Gastrocnemius medialis (tissue), 4 donors: ENCODE measurements around the gene HLX. TPM values are rescaled to one million over a fixed set of nuclear protein-coding genes. Genes with fewer than 3 reads are reported as not detected.

Experiments
- ATAC-seq, 2 donors: fragments of 150-250 bp; one replicate each; pipeline ENCODE4 v1.9.1; 2016
- DNase-seq, 2 donors: peaks; one replicate each; pipeline ENCODE4 v3.0.0-alpha.2; 2019
- H3K27ac ChIP-seq, 4 donors: fragments of 200-600 bp; sonication (generic); 1 replicate in 1 of 4; 2 replicates in 3 of 4; pipeline ENCODE4 v1.5.1; 2016 to 2018; ENCODE audit warnings: mild to moderate bottlenecking in 2 of 4, moderate library complexity in 1 of 4
- H3K27me3 ChIP-seq, 3 donors: fragments of 200-600 bp; sonication (generic) in 2 of 3; 1 replicate in 1 of 3; 2 replicates in 2 of 3; pipeline versions ENCODE4 v1.5.1 to v1.6.0; 2016 to 2019; ENCODE audit warnings: mild to moderate bottlenecking in 1 of 3, moderate library complexity in 1 of 3
- H3K36me3 ChIP-seq, 2 donors: fragments of 200-600 bp; sonication (generic) in 1 of 2; one replicate each; pipeline ENCODE4 v1.5.1; 2017 to 2018
- H3K4me1 ChIP-seq, 2 donors: fragments of 200-600 bp; sonication (generic) in 1 of 2; one replicate each; pipeline ENCODE4 v1.5.1; 2016 to 2017; ENCODE audit warnings: mild to moderate bottlenecking in 2 of 2
- H3K4me3 ChIP-seq, 4 donors: fragments of 200-600 bp; sonication (generic) in 3 of 4; 1 replicate in 1 of 4; 2 replicates in 3 of 4; pipeline ENCODE4 v1.5.1; 2016 to 2019; ENCODE audit warnings: mild to moderate bottlenecking in 2 of 4
- H3K9me3 ChIP-seq, 3 donors: fragments of 200-600 bp; sonication (generic) in 2 of 3; 1 replicate in 1 of 3; 2 replicates in 2 of 3; pipeline ENCODE4 v1.5.1; 2016 to 2019
- CTCF ChIP-seq, 5 experiments: fragments of 450-650 bp in 3 of 5; fragments of 200-600 bp in 2 of 5; sonication (generic) in 2 of 5; IDR thresholded peaks in 4 of 5; conservative IDR thresholded peaks in 1 of 5; 1 replicate in 4 of 5; 2 replicates in 1 of 5; pipeline ENCODE4 v1.5.1; 2016 to 2019; ENCODE audit warnings: antibody characterized with exemption in 5 of 5, mild to moderate bottlenecking in 3 of 5, moderate library complexity in 3 of 5
- POLR2A ChIP-seq, 2 donors: fragments of 450-650 bp; IDR thresholded peaks; one replicate each; pipeline ENCODE4 v1.6.1; 2017; ENCODE audit warnings: antibody characterized with exemption in 2 of 2, mild to moderate bottlenecking in 2 of 2, moderate library complexity in 2 of 2
- in situ Hi-C, 4 donors: fragments of 200-750 bp; cut with MboI; loops; one replicate each; pipeline versions ENCODE4 v1.15.0 to v1.8.0; 2017; ENCODE audit warnings: low sequenced_read_pairs in 4 of 4
- intact Hi-C: fragments of 100-400 bp; cut with DNase I; formaldehyde crosslinking; loops from one replicate; pipeline ENCODE4 v1.15.1; 2023; ENCODE audit warnings: low total_unique reads
- total RNA-seq, 4 donors: library from RNA; depleted of rRNA; stranded (reverse); fragments of >200 nt; gene quantifications; one replicate each; pipeline versions ENCODE4 v1.1.0 to v1.2.3, GENCODE V29; 2016

HLX gene
- total RNA-seq, 4 donors from 2014 or later = 3.5 to 8.3 (median 6.4) TPM

- no peaks in the 10 kb centered on the region for H3K9me3 ChIP-seq
- H3K4me1 ChIP-seq = no peaks in the 10 kb centered on the region
- no peak for ATAC-seq
- H3K36me3 ChIP-seq = no peaks in the 10 kb centered on the region
- TF ChIP-seq CTCF (IDR thresholded peaks at IDR 0.05 in 4 of 5, conservative IDR thresholded peaks at IDR 0.05 in 1 of 5) (no peak), POLR2A (IDR thresholded peaks at IDR 0.05) (no peak)
- peak overlapping the region in 2 of 4 donors; percentile 7 to 32 for H3K4me3 ChIP-seq
- peaks cover 31 to 52% (median 34%) of the 10 kb centered on the region in 3 donors for H3K27me3 ChIP-seq
- DNase-seq = no peak
- intact Hi-C loops (no loop called here), in situ Hi-C loops (no loop called here)
- no peak overlapping the region for H3K27ac ChIP-seq
These were observed 14.4 kb downstream of the HLX start for GRCh38 chr1:220893701-220894024.

- intact Hi-C loops (no loop called here), in situ Hi-C loops (no loop called here)
- TF ChIP-seq POLR2A (IDR thresholded peaks at IDR 0.05) (no peak), CTCF (IDR thresholded peaks at IDR 0.05 in 4 of 5, conservative IDR thresholded peaks at IDR 0.05 in 1 of 5) (no peak)
- H3K36me3 ChIP-seq = no peaks in the 10 kb centered on the region
- DNase-seq (no peak), ATAC-seq (no peak)
- H3K4me3 ChIP-seq = peak overlapping the region in 2 of 4 donors; percentile 7 to 32
- no peaks in the 10 kb centered on the region for H3K9me3 ChIP-seq
- peaks cover 31 to 52% (median 34%) of the 10 kb centered on the region in 3 donors for H3K27me3 ChIP-seq
- no peaks in the 10 kb centered on the region for H3K4me1 ChIP-seq
- no peak overlapping the region for H3K27ac ChIP-seq
These were observed 15.0 kb downstream of the HLX start for GRCh38 chr1:220894025-220894923.

GRCh38 chr1:220894924-220895256 is 15.6 kb downstream of the HLX start:
- no peak for DNase-seq
- Histone ChIP-seq H3K4me3 (no peak overlapping the region), H3K9me3 (no peaks in the 10 kb centered on the region), H3K36me3 (no peaks in the 10 kb centered on the region), H3K4me1 (no peaks in the 10 kb centered on the region), H3K27ac (no peak overlapping the region), H3K27me3 (peaks cover 31 to 49% (median 34%) of the 10 kb centered on the region in 3 donors)
- in situ Hi-C loops = no loop called here
- no peak for ATAC-seq
- intact Hi-C loops = no loop called here
- TF ChIP-seq CTCF (IDR thresholded peaks at IDR 0.05 in 4 of 5, conservative IDR thresholded peaks at IDR 0.05 in 1 of 5) (no peak), POLR2A (IDR thresholded peaks at IDR 0.05) (no peak)

- Histone ChIP-seq H3K4me1 (no peaks in the 10 kb centered on the region), H3K9me3 (no peaks in the 10 kb centered on the region), H3K36me3 (no peaks in the 10 kb centered on the region), H3K27me3 (peaks cover 31 to 47% (median 33%) of the 10 kb centered on the region in 3 donors), H3K27ac (no peak overlapping the region), H3K4me3 (peak overlapping the region in 1 of 4 donors; percentile 13)
- in situ Hi-C loops = no loop called here
- TF ChIP-seq POLR2A (IDR thresholded peaks at IDR 0.05) (no peak), CTCF (IDR thresholded peaks at IDR 0.05 in 4 of 5, conservative IDR thresholded peaks at IDR 0.05 in 1 of 5) (no peak)
- intact Hi-C loops = no loop called here
- no peak for DNase-seq
- ATAC-seq = no peak
These were observed 16.2 kb downstream of the HLX start for GRCh38 chr1:220895412-220895946.
